Kidney (tissue), 14 donors: ENCODE measurements around the gene NSMCE1. TPM values are rescaled to one million over a fixed set of nuclear protein-coding genes. Genes with fewer than 3 reads are reported as not detected.

Source experiments
- DNase-seq, 5 donors: peaks; one replicate each; pipeline ENCODE4 v3.0.0-alpha.2; 2013 to 2020
- FAIRE-seq: peaks from 2 replicates; lab custom pipeline; 2012; peaks lifted over from hg19 to GRCh38; lab: Jason Lieb, UNC
- H3K27ac ChIP-seq, 2 donors: one replicate each; pipeline ENCODE4 v1.7.0; 2013; ENCODE audit warnings: low read depth in 2 of 2, low read length in 2 of 2, inconsistent platforms in 1 of 2
- H3K27me3 ChIP-seq: one replicate; pipeline ENCODE4 v1.7.1; 2013; ENCODE audit warnings: low read length, inconsistent platforms; ENCODE audit not compliant: control insufficient read depth, insufficient read depth
- H3K36me3 ChIP-seq, 3 donors: one replicate each; pipeline versions ENCODE4 v1.7.0 to v1.7.1; 2013; ENCODE audit warnings: low read length in 3 of 3, control low read depth in 1 of 3, inconsistent platforms in 1 of 3; ENCODE audit not compliant: insufficient read depth in 3 of 3, control insufficient read depth in 2 of 3
- H3K4me1 ChIP-seq, 3 donors: one replicate each; pipeline versions ENCODE4 v1.7.0 to v1.7.1; 2013; ENCODE audit warnings: low read length in 3 of 3, inconsistent platforms in 1 of 3, low read depth in 1 of 3; ENCODE audit not compliant: control insufficient read depth in 2 of 3, insufficient read depth in 2 of 3
- H3K4me3 ChIP-seq, 3 donors: one replicate each; pipeline versions ENCODE4 v1.7.0 to v1.8.1; 2013; ENCODE audit warnings: low read length in 3 of 3, control low read depth in 1 of 3, inconsistent platforms in 1 of 3
- H3K9ac ChIP-seq, 3 donors: one replicate each; pipeline versions ENCODE4 v1.7.0 to v1.7.1; 2013; ENCODE audit warnings: low read length in 3 of 3, control low read depth in 1 of 3, inconsistent platforms in 1 of 3
- H3K9me3 ChIP-seq, 3 donors: one replicate each; pipeline versions ENCODE4 v1.7.0 to v1.7.1; 2013; ENCODE audit warnings: low read length in 3 of 3, control low read depth in 1 of 3, inconsistent platforms in 1 of 3; ENCODE audit not compliant: control insufficient read depth in 2 of 3, insufficient read depth in 1 of 3
- intact Hi-C: fragments of 100-400 bp; cut with DNase I; formaldehyde crosslinking; loops from one replicate; pipeline ENCODE4 v1.11.1; 2022
- polyA plus RNA-seq: library from polyadenylated mRNA; stranded (reverse); fragments of 350-450 nt; fragmentation: Illumina TruSeq; extraction: RNeasy Lipid Tissue Mini Kit (QIAGEN cat#74804); gene quantifications from one replicate; pipeline ENCODE4 v1.2.3, GENCODE V29; 2014; ENCODE audit warnings: low read depth, low replicate concordance; ENCODE audit not compliant: insufficient read depth
- total RNA-seq: library from RNA; stranded (reverse); fragmentation: NEBNext Ultra II Directional; extraction: Animal tissue kit (Norgen Biotek cat#: 25700); gene quantifications from one replicate; pipeline ENCODE4 v1.2.1, GENCODE V29; 2021
- TF ChIP-seq, protein P1 (sequence below): IDR thresholded peaks from 3 replicates; pipeline ENCODE4 v1.5.1; 2012; ENCODE audit warnings: mild to moderate bottlenecking, moderate library complexity, borderline replicate concordance; ENCODE audit not compliant: insufficient read depth; ENCODE audit errors: extremely low read depth
- donor health status: control.
- donor health status: control.
- donor health status: control.
- donor health status: control.
- donor health status: control.
- donor health status: DM: yes; HTN: yes; CAD: no.
- donor health status: Normal renal cell carcinoma (clear cell type).

The NSMCE1 gene
- total and polyA plus RNA-seq, 2 donors from 2014 or later: 72.1 to 145 TPM

DNA sequence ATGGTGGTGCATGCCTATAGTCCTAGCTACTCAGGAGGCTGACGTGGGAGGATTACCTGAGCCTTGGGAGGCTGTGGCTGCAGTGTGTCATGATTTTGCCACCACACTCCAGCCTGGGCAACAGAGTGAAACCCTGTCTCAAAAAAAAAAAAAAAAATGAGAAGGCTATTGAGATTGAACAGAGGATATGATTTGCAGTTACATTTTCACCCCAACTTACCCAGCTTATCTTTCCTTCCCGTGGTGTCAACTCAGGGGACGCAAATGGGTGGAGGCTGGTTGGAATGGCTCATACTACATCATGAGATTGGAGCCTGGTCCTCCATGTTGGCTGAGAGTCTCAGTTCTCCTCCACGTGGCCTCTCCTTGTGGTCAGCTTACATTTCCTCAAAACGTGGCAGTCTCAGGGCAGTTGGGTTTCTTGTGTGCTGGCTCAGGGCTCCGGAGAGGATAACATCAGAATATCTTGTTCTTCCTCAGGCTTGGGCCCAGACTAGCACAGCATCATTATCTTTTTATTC, 17.2 kb upstream of the NSMCE1 start:
- FAIRE-seq (no peak), DNase-seq (no peak)
- H3K27ac ChIP-seq: no peak overlapping the region
- H3K36me3 ChIP-seq: no peaks in the 10 kb centered on the region
- intact Hi-C loops: no loop called here
- H3K9ac ChIP-seq: no peak overlapping the region
- peaks cover 0 to 4% (median 0%) of the 10 kb centered on the region in 3 donors for H3K4me1 ChIP-seq
- TF ChIP-seq, protein P1, sequence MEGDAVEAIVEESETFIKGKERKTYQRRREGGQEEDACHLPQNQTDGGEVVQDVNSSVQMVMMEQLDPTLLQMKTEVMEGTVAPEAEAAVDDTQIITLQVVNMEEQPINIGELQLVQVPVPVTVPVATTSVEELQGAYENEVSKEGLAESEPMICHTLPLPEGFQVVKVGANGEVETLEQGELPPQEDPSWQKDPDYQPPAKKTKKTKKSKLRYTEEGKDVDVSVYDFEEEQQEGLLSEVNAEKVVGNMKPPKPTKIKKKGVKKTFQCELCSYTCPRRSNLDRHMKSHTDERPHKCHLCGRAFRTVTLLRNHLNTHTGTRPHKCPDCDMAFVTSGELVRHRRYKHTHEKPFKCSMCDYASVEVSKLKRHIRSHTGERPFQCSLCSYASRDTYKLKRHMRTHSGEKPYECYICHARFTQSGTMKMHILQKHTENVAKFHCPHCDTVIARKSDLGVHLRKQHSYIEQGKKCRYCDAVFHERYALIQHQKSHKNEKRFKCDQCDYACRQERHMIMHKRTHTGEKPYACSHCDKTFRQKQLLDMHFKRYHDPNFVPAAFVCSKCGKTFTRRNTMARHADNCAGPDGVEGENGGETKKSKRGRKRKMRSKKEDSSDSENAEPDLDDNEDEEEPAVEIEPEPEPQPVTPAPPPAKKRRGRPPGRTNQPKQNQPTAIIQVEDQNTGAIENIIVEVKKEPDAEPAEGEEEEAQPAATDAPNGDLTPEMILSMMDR: no peak
- no peaks in the 10 kb centered on the region for H3K9me3 ChIP-seq
- no peak overlapping the region for H3K4me3 ChIP-seq
- H3K27me3 ChIP-seq: no peaks in the 10 kb centered on the region

DNA sequence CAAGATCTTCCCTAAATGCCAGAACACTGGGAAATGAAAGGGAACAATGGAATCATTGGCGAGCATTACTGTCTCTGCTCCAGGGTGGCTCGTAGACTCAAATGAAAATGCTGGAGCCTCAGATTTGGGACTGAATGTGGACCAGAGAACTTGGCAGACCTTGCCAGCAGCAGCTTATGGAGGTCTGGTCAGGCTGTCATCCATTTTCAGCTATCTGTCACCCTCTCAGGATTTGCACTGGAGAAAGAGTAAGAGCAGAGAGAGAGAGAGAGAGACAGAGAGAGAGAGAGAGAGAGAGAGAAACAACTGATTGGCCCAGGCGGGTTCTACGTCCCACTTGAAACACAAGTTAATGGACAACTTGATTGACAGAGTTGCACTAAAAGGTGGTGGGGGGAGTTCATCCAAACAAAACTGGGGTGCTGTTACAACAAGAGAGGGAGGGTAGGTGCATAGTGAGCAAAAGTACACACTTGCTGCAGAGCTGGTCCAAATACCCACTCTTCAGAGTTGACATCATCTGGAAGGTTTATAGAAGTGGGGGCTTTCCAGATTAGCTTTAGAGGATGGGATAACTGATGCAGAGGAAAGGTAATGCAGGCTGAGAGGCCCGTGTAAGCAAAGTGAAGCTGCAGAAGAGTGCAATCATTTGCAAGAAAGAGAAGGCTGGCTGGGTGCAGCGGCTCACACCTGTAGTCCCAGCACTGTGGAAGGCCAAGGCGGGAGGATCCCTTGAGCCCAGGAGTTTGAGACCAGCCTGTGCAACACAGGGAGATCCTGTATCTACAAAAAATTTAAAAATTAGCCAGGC, 16.5 kb upstream of the NSMCE1 start:
- Histone ChIP-seq H3K4me3 (no peak overlapping the region), H3K36me3 (no peaks in the 10 kb centered on the region), H3K9ac (no peak overlapping the region), H3K4me1 (peaks cover 0 to 4% (median 0%) of the 10 kb centered on the region in 3 donors), H3K9me3 (no peaks in the 10 kb centered on the region), H3K27ac (no peak overlapping the region), H3K27me3 (no peaks in the 10 kb centered on the region)
- intact Hi-C loops: no loop called here
- TF ChIP-seq, protein P1: no peak
- no peak for FAIRE-seq
- DNase-seq: no peak

DNA sequence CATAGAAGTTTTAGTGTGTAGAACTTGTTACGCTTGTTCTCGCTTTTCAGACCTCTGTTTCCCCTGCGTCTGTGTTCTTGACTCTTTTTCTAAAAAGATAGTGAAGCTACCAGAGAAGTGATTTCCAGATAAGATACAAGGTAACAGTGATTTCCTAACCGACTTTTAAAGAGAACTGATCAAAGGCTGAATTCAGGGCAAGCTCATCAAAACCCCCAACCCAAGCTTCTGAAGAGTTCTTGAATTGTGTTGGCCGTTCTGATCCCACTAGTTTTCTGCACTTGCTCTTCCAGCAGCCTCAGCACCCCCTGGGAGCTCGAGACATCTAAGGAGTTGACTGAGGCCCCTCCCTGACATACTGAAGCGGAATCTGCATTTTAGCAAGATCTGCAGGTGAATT, 12.7 kb upstream of the NSMCE1 start:
- Histone ChIP-seq H3K9me3 (no peaks in the 10 kb centered on the region), H3K4me3 (no peak overlapping the region), H3K27me3 (no peaks in the 10 kb centered on the region), H3K4me1 (no peaks in the 10 kb centered on the region), H3K27ac (no peak overlapping the region), H3K36me3 (no peaks in the 10 kb centered on the region), H3K9ac (no peak overlapping the region)
- DNase-seq: no peak
- FAIRE-seq: no peak
- TF ChIP-seq, protein P1: no peak
- intact Hi-C loops: no loop called here
